Natural killer cell (primary cell): Measurements from ENCODE around the gene IL13. TPM values are rescaled to one million over a fixed set of nuclear protein-coding genes. Genes with fewer than 3 reads are reported as not detected.

ENCODE experiments used
- ATAC-seq, 3 donors: fragments of 150-1000 bp in 2 of 3; fragments of 200-7000 bp in 1 of 3; cut with Tn5 transposase; 1 replicate in 1 of 3; 2 replicates in 2 of 3; pipeline ENCODE4 v1.10.0; 2021; ENCODE audit warnings: mild to moderate bottlenecking in 2 of 3, moderate library complexity in 2 of 3
- DNase-seq, 2 donors: peaks; one replicate each; pipeline versions ENCODE4 v3.0.0 to v3.0.0-alpha.2; 2013 to 2021; ENCODE audit warnings: mixed read lengths in 1 of 2
- H3K27ac ChIP-seq: one replicate; pipeline ENCODE4 v1.5.1; 2013; ENCODE audit warnings: mild to moderate bottlenecking, low read length
- H3K27me3 ChIP-seq: one replicate; pipeline ENCODE4 v1.6.1; 2013; ENCODE audit warnings: low read length; ENCODE audit not compliant: control insufficient read depth, insufficient read depth
- H3K36me3 ChIP-seq: one replicate; pipeline ENCODE4 v1.6.1; 2013; ENCODE audit warnings: low read length; ENCODE audit not compliant: control insufficient read depth, insufficient read depth
- H3K4me1 ChIP-seq: one replicate; pipeline ENCODE4 v1.6.1; 2013; ENCODE audit warnings: low read length; ENCODE audit not compliant: control insufficient read depth, insufficient read depth
- H3K4me3 ChIP-seq: one replicate; pipeline ENCODE4 v1.5.1; 2013; ENCODE audit warnings: low read length
- H3K9me3 ChIP-seq: one replicate; pipeline ENCODE4 v1.6.1; 2013; ENCODE audit warnings: low read length; ENCODE audit not compliant: control insufficient read depth, insufficient read depth
- H3K27ac Mint-ChIP-seq, 2 donors: one replicate each; pipeline ENCODE4 v1.8.0; 2022; ENCODE audit warnings: mild to moderate bottlenecking in 2 of 2, mixed read lengths in 2 of 2, moderate library complexity in 1 of 2
- H3K27me3 Mint-ChIP-seq, 2 donors: one replicate each; pipeline ENCODE4 v1.8.0; 2022; ENCODE audit warnings: low read depth in 2 of 2, mixed read lengths in 2 of 2
- H3K36me3 Mint-ChIP-seq: one replicate; pipeline ENCODE4 v1.8.0; 2022; ENCODE audit warnings: mixed read lengths
- H3K4me1 Mint-ChIP-seq, 2 donors: one replicate each; pipeline ENCODE4 v1.8.0; 2022; ENCODE audit warnings: mixed read lengths in 2 of 2
- H3K4me3 Mint-ChIP-seq: one replicate; pipeline ENCODE4 v1.8.0; 2022; ENCODE audit warnings: mild to moderate bottlenecking, moderate library complexity, mixed read lengths
- H3K9me3 Mint-ChIP-seq, 2 donors: one replicate each; pipeline ENCODE4 v1.8.0; 2022; ENCODE audit warnings: mixed read lengths in 2 of 2
- WGBS: methylation state at CpG from one replicate; pipeline ENCODE4 v1.1.7; 2013; ENCODE audit warnings: missing lambda C conversion rate; ENCODE audit not compliant: insufficient coverage; 5-methylcytosine and 5-hydroxymethylcytosine counted together
- intact Hi-C: fragments of 100-400 bp; cut with micrococcal nuclease; formaldehyde crosslinking; loops from one replicate; pipeline ENCODE4 v1.14.2; 2022
- total RNA-seq, 4 donors: library from RNA; stranded (reverse); fragments of 120-200 nt in 1 of 4; gene quantifications; one replicate each; pipeline versions ENCODE4 v1.2.3 to v1.2.4, GENCODE V29; 2013 to 2022
- TF ChIP-seq, protein P1 (sequence below): fragments of 200-600 bp; IDR thresholded peaks from one replicate; pipeline ENCODE4 v1.8.0; 2022; ENCODE audit warnings: antibody characterized with exemption

Gene IL13
- total RNA-seq, 3 donors from 2014 or later (not counting 1 experiment from before 2014, with no cell fraction given), result 0.80 to 1.4 TPM; not detected in 1

GRCh38 chr5:132656774-132657355, 1.1 kb upstream of the IL13 start:
- H3K4me3 Mint-ChIP-seq, result peak overlapping the region; percentile 9
- intact Hi-C loops, result no loop called here
- H3K9me3 ChIP-seq, result no peaks in the 10 kb centered on the region
- H3K27ac Mint-ChIP-seq, result no peak overlapping the region
- H3K4me3 ChIP-seq, result no peak overlapping the region
- H3K36me3 ChIP-seq, result no peaks in the 10 kb centered on the region
- H3K27me3 Mint-ChIP-seq, result peaks cover 27 to 41% of the 10 kb centered on the region in 2 donors
- TF ChIP-seq, protein P1, sequence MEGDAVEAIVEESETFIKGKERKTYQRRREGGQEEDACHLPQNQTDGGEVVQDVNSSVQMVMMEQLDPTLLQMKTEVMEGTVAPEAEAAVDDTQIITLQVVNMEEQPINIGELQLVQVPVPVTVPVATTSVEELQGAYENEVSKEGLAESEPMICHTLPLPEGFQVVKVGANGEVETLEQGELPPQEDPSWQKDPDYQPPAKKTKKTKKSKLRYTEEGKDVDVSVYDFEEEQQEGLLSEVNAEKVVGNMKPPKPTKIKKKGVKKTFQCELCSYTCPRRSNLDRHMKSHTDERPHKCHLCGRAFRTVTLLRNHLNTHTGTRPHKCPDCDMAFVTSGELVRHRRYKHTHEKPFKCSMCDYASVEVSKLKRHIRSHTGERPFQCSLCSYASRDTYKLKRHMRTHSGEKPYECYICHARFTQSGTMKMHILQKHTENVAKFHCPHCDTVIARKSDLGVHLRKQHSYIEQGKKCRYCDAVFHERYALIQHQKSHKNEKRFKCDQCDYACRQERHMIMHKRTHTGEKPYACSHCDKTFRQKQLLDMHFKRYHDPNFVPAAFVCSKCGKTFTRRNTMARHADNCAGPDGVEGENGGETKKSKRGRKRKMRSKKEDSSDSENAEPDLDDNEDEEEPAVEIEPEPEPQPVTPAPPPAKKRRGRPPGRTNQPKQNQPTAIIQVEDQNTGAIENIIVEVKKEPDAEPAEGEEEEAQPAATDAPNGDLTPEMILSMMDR, result no peak
- no peaks in the 10 kb centered on the region for H3K9me3 Mint-ChIP-seq
- peaks cover 0 to 7% of the 10 kb centered on the region in 2 donors for H3K4me1 Mint-ChIP-seq
- peaks cover 14% of the 10 kb centered on the region for H3K27me3 ChIP-seq
- ATAC-seq (peak in 1 of 3 donors; percentile 29), DNase-seq (no peak)
- peaks cover 9% of the 10 kb centered on the region for H3K4me1 ChIP-seq
- WGBS, result 36% methylated on average over 11 of the region's 12 CpGs
- no peaks in the 10 kb centered on the region for H3K36me3 Mint-ChIP-seq
- H3K27ac ChIP-seq, result no peak overlapping the region

DNA sequence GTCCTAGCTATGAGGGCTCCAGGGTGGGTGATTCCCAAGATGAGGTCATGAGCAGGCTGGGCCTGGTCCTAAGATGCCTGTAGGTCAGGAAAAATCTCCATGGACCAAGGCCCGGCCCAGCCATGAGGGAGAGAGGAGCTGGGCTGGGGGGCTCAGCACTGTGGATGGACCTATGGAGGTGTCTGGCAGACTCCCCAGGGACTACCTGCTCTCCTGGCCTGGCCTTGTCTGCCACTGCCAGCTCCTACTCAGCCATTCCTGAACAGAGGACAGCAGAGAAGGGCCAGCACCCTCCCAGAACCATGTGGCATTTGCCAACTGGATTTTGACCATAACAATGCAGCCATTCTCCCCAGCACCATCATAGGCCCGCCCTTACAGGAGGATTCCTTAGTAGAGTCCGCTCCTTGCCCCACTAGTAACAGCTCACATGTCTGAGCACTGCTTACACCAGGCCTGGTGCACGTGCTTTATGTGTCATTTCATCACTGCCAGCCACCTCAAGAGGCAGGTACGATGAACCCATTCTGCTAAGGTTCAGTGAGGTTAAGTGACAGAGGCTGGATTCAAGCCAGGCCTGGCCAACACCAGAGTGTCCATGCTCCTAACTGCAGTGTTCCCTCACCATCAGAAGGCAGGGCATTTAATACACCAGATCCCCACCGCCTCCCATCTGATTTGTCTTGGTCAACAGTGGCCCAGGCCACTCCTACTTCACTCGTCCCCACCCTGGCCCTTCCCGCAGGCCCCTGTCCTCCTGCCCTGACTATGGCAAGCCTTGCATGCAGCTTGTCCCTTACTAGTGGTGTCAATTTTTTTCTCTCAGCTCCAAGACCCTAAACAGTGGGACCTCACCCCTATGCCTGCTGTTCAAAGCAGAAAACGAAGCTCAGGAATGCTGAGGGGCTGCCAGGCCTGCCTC, 669 bp downstream of the IL13 start:
- Histone ChIP-seq H3K27ac (no peak overlapping the region), H3K27me3 (peaks cover 14% of the 10 kb centered on the region), H3K9me3 (no peaks in the 10 kb centered on the region), H3K4me3 (no peak overlapping the region), H3K36me3 (no peaks in the 10 kb centered on the region), H3K4me1 (peaks cover 19% of the 10 kb centered on the region)
- H3K36me3 Mint-ChIP-seq, result no peaks in the 10 kb centered on the region
- no peak overlapping the region for H3K27ac Mint-ChIP-seq
- peaks cover 0 to 14% of the 10 kb centered on the region in 2 donors for H3K4me1 Mint-ChIP-seq
- ATAC-seq, result no peak
- no peak for DNase-seq
- no peaks in the 10 kb centered on the region for H3K9me3 Mint-ChIP-seq
- WGBS, result 94% methylated on average over 9 of the region's 9 CpGs
- TF ChIP-seq, protein P1, result no peak
- peaks cover 20 to 36% of the 10 kb centered on the region in 2 donors for H3K27me3 Mint-ChIP-seq
- intact Hi-C loops, result no loop called here
- H3K4me3 Mint-ChIP-seq, result no peak overlapping the region

DNA sequence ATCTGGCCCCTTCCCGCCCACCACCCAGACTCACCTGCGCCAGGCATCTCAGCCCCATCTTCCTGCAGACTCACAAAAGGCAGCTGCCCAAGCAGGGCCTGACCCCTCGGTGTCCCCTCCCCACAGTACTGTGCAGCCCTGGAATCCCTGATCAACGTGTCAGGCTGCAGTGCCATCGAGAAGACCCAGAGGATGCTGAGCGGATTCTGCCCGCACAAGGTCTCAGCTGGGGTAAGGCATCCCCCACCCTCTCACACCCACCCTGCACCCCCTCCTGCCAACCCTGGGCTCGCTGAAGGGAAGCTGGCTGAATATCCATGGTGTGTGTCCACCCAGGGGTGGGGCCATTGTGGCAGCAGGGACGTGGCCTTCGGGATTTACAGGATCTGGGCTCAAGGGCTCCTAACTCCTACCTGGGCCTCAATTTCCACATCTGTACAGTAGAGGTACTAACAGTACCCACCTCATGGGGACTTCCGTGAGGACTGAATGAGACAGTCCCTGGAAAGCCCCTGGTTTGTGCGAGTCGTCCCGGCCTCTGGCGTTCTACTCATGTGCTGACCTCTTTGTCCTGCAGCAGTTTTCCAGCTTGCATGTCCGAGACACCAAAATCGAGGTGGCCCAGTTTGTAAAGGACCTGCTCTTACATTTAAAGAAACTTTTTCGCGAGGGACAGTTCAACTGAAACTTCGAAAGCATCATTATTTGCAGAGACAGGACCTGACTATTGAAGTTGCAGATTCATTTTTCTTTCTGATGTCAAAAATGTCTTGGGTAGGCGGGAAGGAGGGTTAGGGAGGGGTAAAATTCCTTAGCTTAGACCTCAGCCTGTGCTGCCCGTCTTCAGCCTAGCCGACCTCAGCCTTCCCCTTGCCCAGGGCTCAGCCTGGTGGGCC, 1.9 kb downstream of the IL13 start:
- intact Hi-C loops, result no loop called here

More for the DNA sequence above, 1.9 kb downstream of the IL13 start:
- H3K27ac ChIP-seq, result no peak overlapping the region
- H3K4me3 ChIP-seq, result no peak overlapping the region
- DNase-seq, result no peak
- Mint-ChIP-seq H3K4me1 (peaks cover 0 to 21% of the 10 kb centered on the region in 2 donors), H3K27me3 (peaks cover 14 to 24% of the 10 kb centered on the region in 2 donors), H3K36me3 (no peaks in the 10 kb centered on the region), H3K9me3 (no peaks in the 10 kb centered on the region), H3K4me3 (no peak overlapping the region), H3K27ac (no peak overlapping the region)
- H3K27me3 ChIP-seq, result peaks cover 14% of the 10 kb centered on the region
- H3K36me3 ChIP-seq, result no peaks in the 10 kb centered on the region
- 87% methylated on average over 23 of the region's 23 CpGs for WGBS
- TF ChIP-seq, protein P1, result no peak
- H3K9me3 ChIP-seq, result no peaks in the 10 kb centered on the region
- no peak for ATAC-seq
- peaks cover 31% of the 10 kb centered on the region for H3K4me1 ChIP-seq
